Fibroblast of lung (primary cell): ENCODE data around the gene KIRREL3. TPM values are rescaled to one million over a fixed set of nuclear protein-coding genes. Genes with fewer than 3 reads are reported as not detected.

Source experiments
- DNase-seq, 2 donors: peaks; one replicate each; pipeline versions ENCODE4 v3.0.0 to v3.0.0-alpha.2; 2010; ENCODE audit warnings: low read depth in 2 of 2
- H2AFZ ChIP-seq: 2 replicates; pipeline ENCODE4 v1.5.1; 2012; ENCODE audit warnings: low read length, control low read depth, inconsistent platforms
- H3K27ac ChIP-seq: 2 replicates; pipeline ENCODE4 v1.5.1; 2011; ENCODE audit warnings: low read length, control low read depth; ENCODE audit not compliant: insufficient read depth
- H3K27me3 ChIP-seq: 2 replicates; pipeline ENCODE4 v1.5.1; 2011; ENCODE audit warnings: mild to moderate bottlenecking, low read length; ENCODE audit not compliant: control insufficient read depth, insufficient read depth
- H3K36me3 ChIP-seq: 2 replicates; pipeline ENCODE4 v1.5.1; 2011; ENCODE audit warnings: low read length; ENCODE audit not compliant: control insufficient read depth, insufficient read depth
- H3K4me1 ChIP-seq: 2 replicates; pipeline ENCODE4 v1.5.1; 2011; ENCODE audit warnings: low read length; ENCODE audit not compliant: control insufficient read depth, insufficient read depth; ENCODE audit errors: extremely low read depth
- H3K4me2 ChIP-seq: 2 replicates; pipeline ENCODE4 v1.5.1; 2011; ENCODE audit warnings: low read length, control low read depth; ENCODE audit not compliant: insufficient read depth; ENCODE audit errors: extremely low read depth
- H3K4me3 ChIP-seq, 4 experiments: fragments of 200-600 bp in 1 of 4; sonication (generic) in 1 of 4; replicated peaks in 1 of 4; 2 replicates each; pipeline ENCODE4 v1.5.1; 2011 to 2016; ENCODE audit warnings: low read length in 4 of 4, low read depth in 3 of 4, mild to moderate bottlenecking in 3 of 4, control low read depth in 2 of 4, inconsistent platforms in 1 of 4, mixed read lengths in 1 of 4; ENCODE audit not compliant: insufficient read depth in 1 of 4; ENCODE audit errors: control extremely low read depth in 1 of 4
- H3K79me2 ChIP-seq: 2 replicates; pipeline ENCODE4 v1.5.1; 2012; ENCODE audit warnings: mild to moderate bottlenecking, low read length, inconsistent platforms; ENCODE audit not compliant: control insufficient read depth, insufficient read depth
- H3K9ac ChIP-seq: 2 replicates; pipeline ENCODE4 v1.5.1; 2011; ENCODE audit warnings: mild to moderate bottlenecking, low read length, control low read depth; ENCODE audit not compliant: insufficient read depth
- H3K9me3 ChIP-seq: 2 replicates; pipeline ENCODE4 v1.5.1; 2012; ENCODE audit warnings: low read depth, low read length; ENCODE audit not compliant: control insufficient read depth, insufficient read depth
- H4K20me1 ChIP-seq: 2 replicates; pipeline ENCODE4 v1.5.1; 2011; ENCODE audit warnings: low read length; ENCODE audit not compliant: control insufficient read depth, insufficient read depth; ENCODE audit errors: extremely low read depth
- CTCF ChIP-seq, 2 donors: IDR thresholded peaks in 1 of 2; conservative IDR thresholded peaks in 1 of 2; 1 replicate in 1 of 2; 2 replicates in 1 of 2; pipeline ENCODE4 v1.5.1; 2011 to 2012; ENCODE audit warnings: low read length in 2 of 2, control low read depth in 1 of 2, inconsistent platforms in 1 of 2, low read depth in 1 of 2, mild to moderate bottlenecking in 1 of 2
- EZH2 ChIP-seq: IDR thresholded peaks from 2 replicates; pipeline ENCODE4 v1.5.1; 2012; ENCODE audit warnings: low read length, control low read depth, mild to moderate bottlenecking; ENCODE audit errors: missing control alignments
- polyA plus RNA-seq, 2 donors: library from polyadenylated mRNA; depleted of rRNA in 1 of 2; stranded (reverse) in 1 of 2; unstranded in 1 of 2; fragments of >200 nt; gene quantifications; 2 replicates each; pipeline ENCODE4 v1.2.1, GENCODE V29; 2011 to 2012; ENCODE audit warnings: missing spikeins in 1 of 2
- total RNA-seq: library from RNA; depleted of rRNA; stranded (reverse); fragments of >200 nt; gene quantifications from 2 replicates; pipeline ENCODE4 v1.2.1, GENCODE V29; 2014

The KIRREL3 gene
- total and polyA plus RNA-seq, 2 donors (not counting 1 experiment from before 2014, with no cell fraction given): 2.8 to 6.1 TPM

- no peaks in the 10 kb centered on the region for H4K20me1 ChIP-seq
- no peak overlapping the region for H3K27ac ChIP-seq
- H2AFZ ChIP-seq: no peak overlapping the region
- DNase-seq: no peak
- H3K4me1 ChIP-seq: no peaks in the 10 kb centered on the region
- TF ChIP-seq EZH2: no peak
- no peak for TF ChIP-seq CTCF (conservative IDR thresholded peaks at IDR 0.05 in 1 of 2, IDR thresholded peaks at IDR 0.05 in 1 of 2; ENCODE audit: low read depth in 1 of 2, low read length in 2 of 2)
- H3K9ac ChIP-seq: no peak overlapping the region
- H3K27me3 ChIP-seq: no peaks in the 10 kb centered on the region
- no peaks in the 10 kb centered on the region for H3K9me3 ChIP-seq
- no peaks in the 10 kb centered on the region for H3K79me2 ChIP-seq
- no peak overlapping the region for H3K4me2 ChIP-seq
- H3K36me3 ChIP-seq: no peaks in the 10 kb centered on the region
- H3K4me3 ChIP-seq: no peak overlapping the region
Measured at GRCh38 chr11:126687477-126687876, 313.1 kb downstream of the KIRREL3 start.

GRCh38 chr11:126686938-126687337 lies 313.6 kb downstream of the KIRREL3 start:
- Histone ChIP-seq H2AFZ (no peak overlapping the region), H3K9ac (no peak overlapping the region), H3K36me3 (no peaks in the 10 kb centered on the region), H3K27ac (no peak overlapping the region), H3K4me1 (no peaks in the 10 kb centered on the region), H3K27me3 (no peaks in the 10 kb centered on the region), H4K20me1 (no peaks in the 10 kb centered on the region), H3K4me3 (no peak overlapping the region), H3K79me2 (no peaks in the 10 kb centered on the region), H3K4me2 (no peak overlapping the region), H3K9me3 (no peaks in the 10 kb centered on the region)
- no peak for TF ChIP-seq CTCF (conservative IDR thresholded peaks at IDR 0.05 in 1 of 2, IDR thresholded peaks at IDR 0.05 in 1 of 2; ENCODE audit: low read depth in 1 of 2, low read length in 2 of 2)
- TF ChIP-seq EZH2: no peak
- no peak for DNase-seq

GRCh38 chr11:126683766-126684728 lies 316.5 kb downstream of the KIRREL3 start:
- Histone ChIP-seq H3K79me2 (no peaks in the 10 kb centered on the region), H3K27me3 (no peaks in the 10 kb centered on the region)

More at GRCh38 chr11:126683766-126684728, 316.5 kb downstream of the KIRREL3 start:
- Histone ChIP-seq H3K9me3 (no peaks in the 10 kb centered on the region), H3K4me2 (no peak overlapping the region), H3K4me3 (no peak overlapping the region), H4K20me1 (no peaks in the 10 kb centered on the region), H3K9ac (no peak overlapping the region), H3K4me1 (no peaks in the 10 kb centered on the region), H3K27ac (no peak overlapping the region), H3K36me3 (no peaks in the 10 kb centered on the region), H2AFZ (no peak overlapping the region)
- TF ChIP-seq CTCF (conservative IDR thresholded peaks at IDR 0.05 in 1 of 2, IDR thresholded peaks at IDR 0.05 in 1 of 2; ENCODE audit: low read depth in 1 of 2, low read length in 2 of 2) (no peak), EZH2 (no peak)
- DNase-seq: no peak
